ENCODE data around the gene PDE6A.

Gene PDE6A

DNA sequence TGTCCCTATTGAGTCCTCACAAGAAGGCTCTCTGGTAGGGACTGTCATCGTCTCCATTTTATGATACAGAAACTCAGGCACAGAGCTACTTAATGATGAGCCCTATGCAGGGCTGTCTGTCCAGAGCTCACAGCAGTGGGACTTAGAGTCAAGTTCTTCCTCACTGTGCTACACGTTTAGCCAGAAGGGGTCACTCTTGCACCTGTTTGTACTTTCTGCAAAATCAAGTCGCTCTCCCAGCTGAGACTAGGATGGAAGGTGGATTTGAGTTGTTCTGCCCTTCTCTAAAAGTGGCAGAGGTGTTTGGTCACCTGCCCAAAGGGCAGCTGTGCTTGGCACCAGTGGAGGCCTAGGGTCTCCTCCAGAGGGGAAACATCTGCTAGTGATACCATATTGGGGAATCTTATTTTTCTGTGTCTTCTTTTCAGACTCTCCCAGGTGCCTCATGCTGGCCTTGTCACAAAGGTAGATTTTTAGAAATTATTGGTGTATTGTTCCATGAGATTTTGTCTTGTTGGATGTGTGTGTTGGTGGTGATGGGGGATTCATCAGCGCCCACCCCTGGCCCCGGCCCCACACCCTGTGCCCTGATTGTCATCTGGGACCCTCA, 110.2 kb downstream of the PDE6A start:
- peak; percentile 40 to 41 for DNase-seq

DNA sequence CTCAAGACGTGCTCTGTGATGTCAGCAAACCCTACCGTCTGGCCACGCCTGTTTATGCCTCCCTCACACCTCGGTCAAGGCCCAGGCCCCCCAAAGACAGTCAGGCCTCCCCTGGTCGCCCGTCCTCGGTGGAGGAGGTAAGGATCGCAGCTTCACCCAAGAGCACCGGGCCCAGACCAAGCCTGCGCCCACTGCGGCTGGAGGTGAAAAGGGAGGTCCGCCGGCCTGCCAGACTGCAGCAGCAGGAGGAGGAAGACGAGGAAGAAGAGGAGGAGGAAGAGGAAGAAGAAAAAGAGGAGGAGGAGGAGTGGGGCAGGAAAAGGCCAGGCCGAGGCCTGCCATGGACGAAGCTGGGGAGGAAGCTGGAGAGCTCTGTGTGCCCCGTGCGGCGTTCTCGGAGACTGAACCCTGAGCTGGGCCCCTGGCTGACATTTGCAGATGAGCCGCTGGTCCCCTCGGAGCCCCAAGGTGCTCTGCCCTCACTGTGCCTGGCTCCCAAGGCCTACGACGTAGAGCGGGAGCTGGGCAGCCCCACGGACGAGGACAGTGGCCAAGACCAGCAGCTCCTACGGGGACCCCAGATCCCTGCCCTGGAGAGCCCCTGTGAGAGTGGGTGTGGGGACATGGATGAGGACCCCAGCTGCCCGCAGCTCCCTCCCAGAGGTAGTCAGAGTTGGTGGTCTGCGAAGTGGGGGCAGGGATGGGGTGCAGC, 111.3 kb downstream of the PDE6A start:
- DNase-seq: no peak

DNA sequence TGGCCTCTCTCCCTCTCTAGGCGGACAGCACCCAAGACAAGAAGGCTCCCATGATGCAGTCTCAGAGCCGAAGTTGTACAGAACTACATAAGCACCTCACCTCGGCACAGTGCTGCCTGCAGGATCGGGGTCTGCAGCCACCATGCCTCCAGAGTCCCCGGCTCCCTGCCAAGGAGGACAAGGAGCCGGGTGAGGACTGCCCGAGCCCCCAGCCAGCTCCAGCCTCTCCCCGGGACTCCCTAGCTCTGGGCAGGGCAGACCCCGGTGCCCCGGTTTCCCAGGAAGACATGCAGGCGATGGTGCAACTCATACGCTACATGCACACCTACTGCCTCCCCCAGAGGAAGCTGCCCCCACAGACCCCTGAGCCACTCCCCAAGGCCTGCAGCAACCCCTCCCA, 112.0 kb downstream of the PDE6A start:
- DNase-seq: no peak

DNA sequence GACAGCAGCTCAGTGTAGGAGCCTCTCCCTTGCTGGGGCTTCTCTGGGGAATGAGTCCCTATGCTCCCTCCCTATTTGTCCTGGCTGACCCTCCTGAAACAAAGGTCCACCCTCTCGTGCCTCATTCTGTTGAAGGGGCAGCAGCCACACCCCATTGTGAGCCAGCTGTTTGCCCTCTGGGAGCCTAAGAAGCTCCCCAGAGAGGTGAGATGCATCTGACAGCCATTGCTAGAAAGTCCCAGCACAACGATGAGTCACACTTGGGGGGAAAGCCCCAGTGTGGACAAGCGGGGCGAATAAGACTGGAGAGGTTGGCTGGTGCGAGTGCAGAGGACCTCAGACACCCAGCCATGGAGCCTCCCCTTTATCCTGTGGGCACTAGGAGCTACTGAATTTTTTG, 113.1 kb downstream of the PDE6A start:
- DNase-seq: no peak

DNA sequence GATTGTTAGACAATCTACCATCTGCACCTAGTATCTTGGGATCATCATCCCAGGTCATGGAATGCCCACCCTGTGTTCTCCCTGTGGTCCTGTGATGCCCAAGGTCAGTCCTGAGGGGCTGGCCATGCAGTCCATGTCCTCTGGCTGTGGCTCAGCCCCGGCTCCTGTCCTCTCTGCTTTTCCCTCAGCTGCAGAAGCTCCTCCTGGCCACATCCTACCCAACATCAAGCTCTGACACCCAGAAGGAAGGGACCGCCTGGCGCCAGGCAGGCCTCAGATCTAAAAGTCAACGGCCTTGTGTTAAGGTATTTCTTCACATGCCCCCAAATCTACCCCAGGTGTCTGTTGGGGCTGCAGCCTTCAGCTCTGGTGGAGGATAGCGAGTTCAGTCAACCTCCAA, 114.0 kb downstream of the PDE6A start:
- no peak for DNase-seq

DNA sequence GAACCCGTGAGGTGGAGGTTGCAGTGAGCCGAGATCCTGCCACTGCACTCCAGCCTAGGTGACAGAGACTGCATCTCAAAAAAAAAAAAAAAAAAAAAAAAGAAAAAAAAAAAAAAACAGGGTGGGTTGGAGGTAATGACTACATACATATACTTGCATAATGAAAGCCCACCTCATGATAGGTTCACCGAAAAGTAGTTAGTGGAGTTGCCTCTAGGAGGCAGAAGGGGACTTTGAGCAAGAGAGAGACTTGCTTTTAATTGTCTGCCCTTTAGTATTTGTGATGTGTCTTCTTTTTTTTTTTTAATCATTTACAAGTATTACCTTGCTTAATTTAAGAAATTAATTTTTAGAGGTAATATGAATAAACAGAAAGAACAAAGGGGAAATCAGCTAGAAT, 114.6 kb downstream of the PDE6A start:
- no peak for DNase-seq

DNA sequence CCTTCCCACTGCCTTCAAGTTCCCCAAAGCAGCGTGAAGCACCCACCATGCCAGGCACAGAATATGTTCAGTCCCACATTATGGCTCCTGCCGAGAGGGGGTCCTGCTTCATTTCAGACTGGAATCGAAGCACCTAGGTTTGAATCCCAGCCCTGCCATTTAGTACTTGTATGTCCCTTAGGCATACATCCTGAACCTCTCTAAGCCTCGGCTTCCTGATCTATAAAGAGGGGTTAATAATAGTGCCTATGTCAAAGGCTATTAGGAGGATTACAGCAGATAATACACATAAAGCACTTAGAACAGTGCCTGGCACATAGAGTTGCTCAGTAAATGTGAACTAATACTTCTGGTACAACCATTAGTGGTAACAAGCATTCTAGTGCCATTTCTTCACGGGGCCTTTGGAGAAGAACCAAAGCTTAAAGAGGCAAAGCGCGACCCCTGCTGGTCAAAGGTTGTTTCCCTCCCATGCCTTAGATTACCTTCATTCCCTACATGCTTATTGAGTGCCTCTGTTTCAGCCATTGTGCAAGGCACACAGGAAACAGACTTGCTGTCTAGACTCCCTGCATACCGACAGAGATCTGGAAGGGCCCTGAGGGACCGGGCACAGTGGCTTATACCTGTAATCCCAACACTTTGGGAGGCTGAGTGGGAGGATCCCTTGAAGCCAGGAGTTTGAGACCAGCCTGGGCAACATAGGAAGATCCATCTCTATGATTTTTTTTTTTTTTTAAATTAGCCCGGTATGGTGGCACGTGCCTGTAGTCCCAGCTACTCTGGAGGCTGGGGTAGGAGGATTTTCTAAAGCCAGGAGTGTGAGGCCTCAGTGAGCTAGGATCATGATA, 116.2 kb downstream of the PDE6A start:
- DNase-seq: peak; percentile 62 to 69

DNA sequence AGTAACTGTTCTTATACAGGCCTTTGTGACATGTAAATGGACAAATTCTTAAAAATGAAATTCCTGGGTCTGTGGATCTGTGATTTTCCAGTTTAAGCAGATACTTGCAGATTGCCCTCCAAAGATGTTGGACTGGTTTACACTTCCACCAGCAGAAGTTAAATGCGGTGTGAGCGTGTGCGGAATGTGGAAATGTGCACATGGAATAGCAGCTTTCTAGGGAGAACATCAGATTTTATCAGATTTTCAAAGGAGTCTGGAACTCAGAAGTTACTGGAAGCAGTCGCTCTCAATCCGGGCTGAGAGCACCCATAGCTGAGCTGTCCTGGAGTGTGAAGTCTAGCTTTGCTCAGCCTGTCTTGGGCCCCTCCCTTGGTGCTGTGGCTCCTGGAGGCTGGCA, 117.0 kb downstream of the PDE6A start:
- no peak for DNase-seq

DNA sequence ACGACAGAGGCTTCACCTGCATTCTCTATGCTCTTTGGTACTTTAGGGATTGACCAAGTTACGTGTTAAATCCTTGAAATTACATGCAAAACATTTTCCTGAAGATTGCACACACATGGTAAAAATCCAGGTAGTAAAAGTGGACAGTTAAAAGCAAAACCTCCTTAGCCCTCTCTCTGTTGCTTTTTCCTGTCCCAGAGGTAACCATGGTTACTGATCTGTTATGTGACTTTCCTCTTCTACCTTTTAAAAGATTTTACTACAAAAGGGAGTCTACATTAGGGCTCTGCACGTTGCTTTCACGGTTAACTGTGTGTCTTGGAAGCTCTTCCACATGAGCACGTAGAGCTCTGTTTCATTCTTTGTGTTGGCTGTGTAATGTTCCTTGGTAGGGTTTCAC, 117.5 kb downstream of the PDE6A start:
- no peak for DNase-seq

DNA sequence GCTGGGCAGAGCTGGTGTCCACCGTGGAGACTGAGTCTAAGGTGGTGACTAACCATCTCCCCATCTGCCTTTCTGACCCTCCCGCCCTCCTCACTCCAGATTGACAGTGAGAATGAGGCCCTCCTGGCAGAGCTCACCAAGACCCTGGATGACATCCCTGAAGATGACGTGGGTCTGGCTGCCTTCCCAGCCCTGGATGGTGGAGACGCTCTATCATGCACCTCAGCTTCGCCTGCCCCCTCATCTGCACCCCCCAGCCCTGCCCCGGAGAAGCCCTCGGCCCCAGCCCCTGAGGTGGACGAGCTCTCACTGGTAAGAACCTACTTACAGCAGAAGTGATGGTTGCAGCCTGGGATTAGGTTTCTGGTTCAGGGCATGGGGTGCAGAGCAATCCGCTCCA, 118.0 kb downstream of the PDE6A start:
- no peak for DNase-seq

DNA sequence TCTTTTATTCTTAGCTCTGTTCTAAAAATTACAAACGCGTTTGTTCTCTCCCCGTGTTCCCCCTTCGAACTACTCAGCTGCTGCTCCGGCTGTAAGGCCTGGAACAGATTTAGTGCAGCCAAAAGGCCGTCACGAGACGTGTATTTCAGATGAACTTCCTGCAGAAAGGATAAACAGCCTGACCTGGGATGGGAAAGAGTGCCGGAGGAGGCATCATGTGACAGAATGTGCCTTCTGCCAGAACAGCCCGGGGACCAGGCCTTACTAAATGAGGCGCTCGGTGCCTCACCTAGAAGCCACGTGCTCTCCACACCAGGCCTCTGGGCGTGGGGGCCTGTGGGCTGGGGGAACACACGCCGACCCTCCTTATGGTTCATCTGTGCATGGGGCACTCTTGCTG, 119.7 kb downstream of the PDE6A start:
- DNase-seq: no peak

DNA sequence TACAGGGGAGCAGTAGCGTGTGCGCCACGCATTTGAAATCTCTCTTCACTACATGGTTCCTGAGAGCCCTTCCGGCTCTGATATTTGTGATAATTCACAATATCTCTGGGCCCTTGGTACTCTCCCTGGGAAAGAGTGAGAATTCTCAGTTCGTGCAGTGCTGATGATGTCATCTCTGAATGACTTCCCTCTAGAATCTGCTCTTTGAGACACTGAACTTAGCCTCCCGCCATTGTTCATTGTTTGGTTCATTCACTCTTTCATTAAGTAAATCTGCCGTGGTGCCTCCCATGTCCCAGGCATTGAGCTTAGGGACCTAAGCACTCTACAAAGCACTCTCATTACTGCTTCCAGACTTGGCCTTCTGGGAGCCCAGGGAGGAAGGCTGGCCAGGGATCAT, 120.5 kb downstream of the PDE6A start:
- no peak for DNase-seq

DNA sequence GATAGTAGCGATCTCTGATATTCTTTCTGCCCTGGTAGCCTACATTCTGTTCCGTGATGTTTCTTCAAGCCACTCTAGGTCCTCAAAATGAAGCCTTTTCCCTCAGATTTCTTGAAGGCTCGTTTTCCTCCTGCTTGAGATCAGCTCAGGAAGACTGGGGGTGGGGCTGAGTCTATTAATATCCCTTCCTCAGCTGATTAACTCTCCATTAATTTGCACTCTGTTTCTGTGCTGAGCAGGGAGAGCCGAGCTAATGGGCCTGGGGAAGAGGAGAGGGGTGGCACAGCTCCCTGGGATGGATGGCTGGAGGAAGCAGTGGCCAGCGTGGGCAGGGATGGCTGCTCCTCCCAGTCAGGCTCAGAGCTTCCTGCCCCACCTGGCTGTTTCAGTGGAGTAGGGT, 121.2 kb downstream of the PDE6A start:
- DNase-seq: no peak

DNA sequence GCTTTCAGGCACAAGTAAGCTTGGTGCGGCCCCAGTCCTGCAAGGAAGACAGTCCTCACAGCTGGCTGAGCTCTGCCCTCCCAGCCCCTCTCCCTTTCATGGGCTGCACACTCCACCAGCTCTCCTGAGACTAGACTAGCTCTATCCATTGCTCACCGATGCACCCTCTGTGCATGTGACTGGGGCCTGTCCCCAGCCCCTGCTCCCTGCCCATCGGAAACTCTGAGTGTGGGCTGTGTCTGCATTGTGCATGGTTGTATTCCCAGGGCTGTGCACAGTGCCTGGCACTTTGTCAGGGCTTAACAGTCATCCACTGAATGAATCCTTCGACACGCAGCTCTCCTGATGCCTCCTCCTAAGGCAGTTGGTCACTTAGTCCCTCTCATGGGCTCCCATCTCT, 122.3 kb downstream of the PDE6A start:
- no peak for DNase-seq

DNA sequence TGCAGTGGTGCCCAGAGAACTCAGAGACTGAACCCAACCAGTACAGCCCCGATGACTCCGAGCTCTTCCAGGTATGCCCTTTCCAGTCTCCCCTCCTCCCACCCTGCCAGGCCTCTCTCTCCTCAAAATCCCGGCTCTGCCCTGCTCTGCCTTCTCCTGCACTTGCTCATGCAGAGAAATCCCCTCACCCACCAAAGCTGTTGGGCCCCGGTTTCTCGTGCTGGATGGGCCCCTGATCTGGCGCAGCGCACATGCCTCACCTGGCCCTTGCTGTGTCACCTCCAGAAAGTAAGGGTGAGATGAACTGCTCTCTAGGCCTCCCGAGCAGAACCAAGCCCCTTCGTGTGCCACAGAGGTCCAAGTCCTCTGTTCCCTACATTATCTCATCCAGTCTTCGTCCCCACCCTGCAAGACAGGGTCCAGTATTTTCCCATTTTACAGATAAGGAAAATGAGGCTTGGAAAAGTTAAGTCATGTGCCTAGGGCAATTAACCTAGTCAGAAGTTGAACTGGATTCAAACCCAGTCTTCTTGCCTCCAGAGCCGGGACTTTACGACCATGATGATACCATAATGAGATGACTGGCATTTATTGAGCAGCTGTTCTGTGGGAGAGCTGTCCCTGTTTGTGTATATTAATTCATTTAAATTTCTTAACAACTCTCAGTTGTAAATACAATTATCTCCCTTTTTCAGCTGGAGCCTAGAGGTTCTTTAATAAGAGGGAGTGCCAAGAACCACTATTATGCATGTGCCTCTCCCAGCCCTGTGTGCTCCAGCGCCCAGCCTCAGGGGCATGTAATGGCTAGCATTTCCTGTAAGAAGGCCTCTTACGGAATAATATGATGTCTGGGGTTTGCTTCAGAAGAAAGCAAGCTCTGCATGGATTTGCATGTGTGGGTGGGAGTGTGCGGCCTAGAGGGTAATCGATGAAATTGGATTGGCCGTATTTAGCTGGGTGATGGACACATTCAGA, 123.8 kb downstream of the PDE6A start:
- DNase-seq: no peak

DNA sequence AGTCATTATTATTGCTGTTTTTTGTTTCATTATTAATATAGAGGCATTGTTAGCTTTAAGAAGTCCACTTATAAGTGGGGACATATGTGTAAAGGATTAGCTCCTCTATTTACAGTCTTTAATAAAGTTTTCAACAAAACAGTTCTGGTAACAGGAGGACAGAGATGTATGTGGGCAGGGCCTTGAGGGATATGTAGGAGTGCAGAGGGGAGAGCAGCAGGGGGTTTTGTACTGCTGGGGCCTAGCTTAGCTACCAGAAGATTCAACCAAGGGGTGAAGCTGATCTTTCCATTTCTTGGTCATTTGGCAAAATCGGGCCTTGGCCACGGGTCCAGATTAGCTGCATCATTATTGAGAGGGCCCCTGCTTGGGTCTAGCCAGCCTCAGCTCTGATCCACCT, 124.6 kb downstream of the PDE6A start:
- no peak for DNase-seq

DNA sequence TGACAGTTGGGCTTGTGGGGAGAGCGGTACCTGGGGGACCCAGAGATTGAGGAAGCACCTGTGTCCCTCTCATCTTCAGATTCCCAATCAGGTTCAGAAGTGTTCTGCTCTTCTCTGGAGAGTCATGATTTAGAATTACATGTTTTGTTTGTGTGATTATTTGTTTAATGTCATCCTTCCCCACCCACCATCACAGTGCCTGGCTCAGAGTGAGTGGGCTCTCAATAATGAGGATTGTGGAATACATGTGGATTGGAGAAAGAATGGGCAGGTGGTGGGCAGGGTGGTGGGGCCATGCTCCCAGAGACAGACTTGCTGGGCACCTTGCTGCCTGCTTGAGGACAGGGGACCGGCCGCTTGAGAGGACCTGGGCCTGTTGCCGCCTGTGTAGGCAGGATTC, 126.5 kb downstream of the PDE6A start:
- DNase-seq: no peak

DNA sequence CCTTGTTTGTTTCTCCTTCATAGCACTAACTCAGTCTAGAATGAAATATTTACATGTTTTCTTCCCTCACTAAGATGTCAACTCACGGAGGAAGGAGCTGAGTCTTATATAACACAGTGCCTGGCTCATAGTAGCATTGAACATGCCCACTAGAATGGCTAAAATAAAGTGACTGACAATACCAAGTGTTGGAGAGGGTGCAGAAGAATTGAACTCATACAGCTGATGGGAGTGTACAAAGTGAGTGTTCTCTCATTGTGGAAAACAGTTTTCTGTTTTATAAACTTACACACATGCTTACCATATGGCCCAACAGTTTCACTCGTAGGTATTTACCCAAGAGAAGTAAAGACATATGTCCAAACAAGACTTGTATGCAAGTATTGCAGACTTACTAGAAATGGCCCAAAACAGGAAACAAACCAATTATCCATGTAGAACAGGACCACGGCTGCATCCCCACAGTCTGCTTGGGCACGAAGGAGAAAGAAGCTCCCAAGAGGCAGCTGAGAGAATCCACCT, 127.0 kb downstream of the PDE6A start:
- no peak for DNase-seq

DNA sequence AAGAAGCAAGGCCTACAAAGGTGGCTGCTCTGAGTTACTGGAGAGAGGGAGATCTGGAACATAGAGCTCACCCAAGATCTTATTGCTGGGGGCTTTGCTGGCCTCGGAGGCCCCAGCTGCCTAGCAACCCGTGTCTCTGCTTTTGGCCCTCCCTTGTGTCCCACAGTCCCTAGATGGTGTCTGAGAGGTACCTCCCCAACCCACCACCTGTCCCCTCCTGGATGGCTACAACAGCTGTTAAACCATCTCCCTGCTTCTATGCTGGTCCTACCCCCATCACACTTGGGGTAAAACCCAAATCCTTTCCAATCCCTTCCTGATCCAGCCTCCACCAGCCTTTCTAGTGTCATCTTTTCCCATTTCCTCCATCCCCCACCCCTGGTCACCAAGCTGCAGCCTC, 127.9 kb downstream of the PDE6A start:
- DNase-seq: no peak

DNA sequence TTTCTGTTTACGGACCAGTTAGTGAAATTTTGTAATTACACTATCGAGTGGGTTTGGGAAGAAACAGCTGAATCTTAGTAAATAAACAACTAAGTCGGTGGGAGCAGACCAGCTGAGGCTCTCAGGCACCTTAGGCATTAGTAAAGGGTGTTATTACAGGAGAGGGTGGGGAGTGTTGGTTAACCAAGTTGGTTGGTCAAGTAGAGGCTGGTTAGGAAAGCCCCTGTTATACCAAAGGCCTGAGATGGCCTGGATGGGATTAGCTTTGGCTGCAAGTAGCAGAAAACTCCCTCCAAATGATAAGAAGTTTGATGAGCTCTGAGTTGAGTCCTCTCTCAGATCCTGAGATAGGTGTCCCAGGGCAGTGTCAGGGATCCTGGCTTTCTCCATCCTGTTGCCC, 133.1 kb downstream of the PDE6A start:
- no peak for DNase-seq

DNA sequence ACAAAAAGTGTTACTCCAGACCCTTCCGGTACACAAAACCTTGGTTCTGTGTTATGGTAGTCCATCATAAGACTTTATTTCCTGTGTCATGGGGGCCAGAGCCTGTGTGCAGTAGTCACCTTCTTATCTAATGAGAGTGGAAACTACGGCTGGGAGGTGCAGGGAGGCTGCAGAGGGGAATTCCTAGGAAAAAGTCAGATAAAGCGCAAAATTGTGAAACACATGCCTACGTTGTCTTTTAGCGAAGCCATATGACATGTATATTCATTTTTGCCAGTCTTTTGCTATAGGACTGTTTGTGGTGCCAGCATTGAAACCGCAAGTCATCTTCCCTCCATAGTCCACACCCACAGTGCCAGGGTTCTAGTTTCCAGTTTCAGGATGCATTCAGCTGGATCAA, 133.7 kb downstream of the PDE6A start:
- no peak for DNase-seq

DNA sequence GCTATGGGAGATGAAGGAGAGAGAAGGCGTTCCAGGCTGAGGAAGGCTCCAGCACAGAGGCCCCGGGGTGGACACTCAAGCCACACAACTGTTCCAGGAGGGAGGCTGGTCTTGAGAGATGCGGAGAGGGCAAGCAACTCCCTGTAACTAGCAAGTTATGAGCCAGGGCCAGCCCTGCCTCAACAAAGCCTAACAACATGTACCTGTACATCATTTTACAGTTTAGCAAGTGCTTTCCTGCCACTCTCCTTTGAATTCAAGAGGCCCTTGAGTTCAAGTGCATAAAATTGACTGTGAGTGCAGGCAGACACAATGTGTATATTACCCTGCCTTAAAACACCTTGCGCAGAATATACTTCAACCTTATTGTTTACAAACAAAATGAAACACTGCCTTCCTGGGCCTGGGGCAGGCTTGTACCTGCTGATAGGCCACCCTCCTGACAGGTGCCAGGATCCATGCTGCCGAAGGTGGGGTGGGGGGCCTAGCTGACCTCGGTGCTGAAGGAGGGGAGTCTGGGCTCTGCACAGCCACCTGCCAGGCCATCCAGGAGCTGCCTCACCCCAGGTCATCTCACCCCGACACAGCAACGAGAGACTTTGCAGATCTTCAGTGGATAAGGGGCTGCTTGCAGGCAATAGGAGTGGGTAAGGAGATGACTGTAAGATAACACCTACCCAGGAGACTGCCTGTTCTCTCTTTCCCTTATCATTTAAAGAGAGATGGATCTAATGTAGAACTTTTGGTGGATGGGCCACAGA, 134.5 kb downstream of the PDE6A start:
- no peak for DNase-seq
